ENCODE measurements around the gene CKM.
A peak's percentile ranks its signal among the peaks of the same experiment; 100 is the strongest.
"Not testable (repeated sequence)": the region's sequence is repeated elsewhere in the genome, so short reads cannot be mapped to it uniquely, and the experiment has no call there.

CKM gene

DNA sequence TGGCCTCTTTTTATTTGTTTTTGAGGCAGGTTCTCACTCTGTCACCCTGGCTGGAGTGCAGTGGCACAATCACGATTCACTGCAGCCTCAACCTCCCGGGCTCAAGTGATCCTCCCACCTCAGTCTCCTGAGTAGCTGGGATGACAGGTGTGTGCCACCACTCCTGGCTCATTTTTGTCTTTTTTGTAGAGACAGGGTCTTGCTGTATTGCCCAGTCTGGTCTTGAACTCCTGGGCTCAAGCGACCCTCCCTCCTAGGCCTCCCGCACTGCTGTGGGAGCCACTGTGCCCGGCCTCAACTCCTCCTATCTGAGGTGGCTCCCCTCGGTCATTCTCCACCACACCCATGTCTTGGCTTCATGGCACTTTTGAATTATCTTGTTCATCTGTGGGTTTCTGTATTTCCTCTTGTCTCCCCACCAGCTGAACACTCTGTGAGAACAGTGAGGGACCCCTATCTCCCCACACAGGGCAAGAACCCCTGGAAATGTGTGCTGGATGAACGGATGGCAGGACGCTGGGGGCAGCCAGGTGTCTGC, 7.9 kb downstream of the CKM start:
- no peak for DNase-seq

DNA sequence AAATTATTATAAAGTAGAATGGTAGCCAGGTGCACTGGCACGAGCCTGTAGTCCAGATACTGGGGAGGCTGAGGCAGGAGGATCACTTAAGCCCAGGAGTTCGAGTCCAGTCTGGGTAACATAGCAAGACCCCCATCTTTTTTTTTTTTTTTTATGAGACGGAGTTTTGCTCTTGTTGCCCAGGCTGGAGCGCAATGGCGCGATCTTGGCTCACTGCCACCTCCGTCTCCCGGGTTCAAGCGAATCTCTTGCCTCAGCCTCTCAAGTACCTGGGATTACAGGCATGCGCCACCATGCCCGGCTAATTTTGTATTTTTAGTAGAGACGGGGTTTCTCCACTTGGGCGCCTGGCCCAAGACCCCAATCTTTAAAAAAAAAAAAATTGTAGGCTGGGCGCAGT, 10.4 kb downstream of the CKM start:
- DNase-seq, result not testable (repeated sequence)

DNA sequence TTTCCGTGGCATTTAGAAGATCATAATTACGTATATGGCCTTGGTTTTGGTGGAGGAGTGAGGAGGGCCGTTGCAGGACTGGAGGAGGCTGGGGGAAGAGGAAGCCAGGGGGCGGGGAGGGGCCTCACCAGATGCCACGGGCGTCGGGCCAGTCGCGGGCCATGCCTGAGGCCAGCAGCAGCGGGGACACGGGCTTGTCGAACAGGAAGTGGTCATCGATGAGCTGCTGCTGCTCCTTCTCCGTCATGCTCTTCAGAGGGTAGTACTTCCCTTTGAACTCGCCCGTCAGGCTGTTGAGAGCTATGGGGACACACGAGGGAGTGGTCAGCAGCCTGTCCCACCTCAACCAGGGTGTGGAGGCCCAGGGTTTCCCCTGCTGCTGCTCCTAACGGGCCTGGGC, 11.1 kb downstream of the CKM start:
- no peak for DNase-seq

DNA sequence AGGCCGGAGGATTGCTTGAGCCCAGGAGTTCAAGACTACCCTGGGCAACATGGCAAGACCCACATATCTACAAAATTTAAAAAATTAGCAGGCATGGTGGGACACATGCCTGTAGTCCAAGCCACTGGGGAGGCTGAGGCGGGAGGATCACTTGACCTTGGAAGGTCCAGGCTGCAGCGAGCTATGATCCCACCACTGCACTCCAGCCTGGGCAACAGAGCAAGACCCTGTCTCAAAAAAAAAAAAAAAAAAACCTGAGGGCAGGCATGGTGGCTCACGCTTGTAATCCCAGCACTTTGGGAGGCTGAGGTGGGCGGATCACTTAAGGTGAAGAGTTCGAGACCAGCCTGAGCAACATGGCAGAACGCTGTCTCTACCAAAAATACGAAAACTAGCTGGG, 13.4 kb downstream of the CKM start:
- DNase-seq, result not testable (repeated sequence)

DNA sequence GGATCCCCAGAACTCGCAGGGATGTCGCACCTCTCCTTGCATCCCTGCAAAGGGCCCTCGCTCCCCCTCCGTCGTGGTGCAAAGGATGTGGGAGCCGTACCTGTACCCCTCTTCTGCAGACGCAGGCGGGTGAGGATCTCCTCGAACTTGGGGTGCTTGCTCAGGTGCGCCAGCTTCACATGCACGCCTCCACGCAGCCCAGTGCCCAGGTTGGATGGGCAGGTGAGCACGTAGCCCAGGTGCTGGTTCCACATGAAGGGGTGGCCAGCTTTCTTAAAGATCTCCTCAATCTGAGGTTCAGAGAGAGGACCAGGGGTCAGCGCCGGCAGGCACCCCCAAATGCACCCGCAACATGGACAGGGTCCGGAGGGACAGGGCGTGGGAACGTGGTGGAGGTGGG, 15.3 kb downstream of the CKM start:
- no peak for DNase-seq

DNA sequence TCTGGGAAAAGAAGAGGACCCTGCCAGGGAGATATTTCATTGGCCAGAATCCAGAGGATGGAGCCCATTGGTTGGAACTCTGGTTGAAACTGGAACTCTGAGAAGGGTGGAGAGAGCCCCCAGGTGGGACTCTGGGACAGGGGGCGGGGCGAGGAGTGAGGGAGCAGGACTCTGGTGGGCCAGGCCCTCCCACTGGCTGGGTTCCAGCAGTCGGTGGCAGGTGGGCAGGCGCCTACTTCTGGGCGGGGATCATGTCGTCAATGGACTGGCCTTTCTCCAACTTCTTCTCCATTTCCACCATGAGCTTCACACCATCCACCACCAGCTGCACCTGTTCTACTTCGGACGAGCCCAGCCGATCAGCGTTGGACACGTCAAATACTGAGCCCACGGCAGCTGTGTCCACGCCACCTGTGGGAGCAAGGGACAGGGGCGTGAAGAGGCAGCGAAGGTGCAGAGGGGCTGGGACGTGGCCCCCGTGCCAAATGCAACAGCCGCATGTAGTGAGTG, 16.1 kb downstream of the CKM start:
- no peak for DNase-seq

DNA sequence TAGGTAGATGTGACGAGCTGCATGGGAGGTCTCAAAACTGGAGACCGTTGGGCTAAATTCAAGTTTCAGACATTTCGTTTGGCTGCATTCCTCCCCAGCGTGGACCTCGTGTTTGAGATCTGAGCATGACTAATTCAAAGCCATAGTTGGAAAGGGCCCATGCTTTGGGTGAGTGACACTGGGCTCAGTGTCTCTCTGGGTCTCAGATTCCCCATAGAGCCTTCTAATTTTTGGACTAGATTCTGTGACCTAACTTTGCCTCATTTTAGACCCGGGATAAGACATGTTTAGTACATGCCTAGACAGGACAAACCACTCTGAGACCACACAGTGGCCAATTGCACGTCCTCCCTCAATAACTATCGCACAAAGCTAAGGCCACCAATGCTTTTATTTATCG, 16.6 kb downstream of the CKM start:
- DNase-seq, result no peak

DNA sequence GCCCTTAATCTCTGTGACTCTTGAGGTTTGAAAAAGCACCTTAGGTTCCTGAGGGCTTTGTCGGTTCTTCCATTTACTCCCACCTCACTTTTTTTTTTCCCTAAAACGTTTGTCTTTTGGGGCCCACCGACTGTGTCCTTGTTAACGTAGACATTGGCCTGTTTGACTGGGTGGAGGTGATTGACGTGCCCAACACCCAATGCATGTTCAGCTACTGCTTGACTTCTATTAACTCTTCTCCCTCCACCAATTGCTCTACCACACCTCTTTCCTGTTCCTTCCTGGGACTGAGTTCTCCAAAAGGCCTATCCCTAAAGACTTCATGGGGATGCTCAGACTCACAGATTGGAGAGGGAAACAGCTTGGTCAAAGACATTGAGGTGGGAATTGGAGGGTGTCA, 17.3 kb downstream of the CKM start:
- DNase-seq, result no peak

DNA sequence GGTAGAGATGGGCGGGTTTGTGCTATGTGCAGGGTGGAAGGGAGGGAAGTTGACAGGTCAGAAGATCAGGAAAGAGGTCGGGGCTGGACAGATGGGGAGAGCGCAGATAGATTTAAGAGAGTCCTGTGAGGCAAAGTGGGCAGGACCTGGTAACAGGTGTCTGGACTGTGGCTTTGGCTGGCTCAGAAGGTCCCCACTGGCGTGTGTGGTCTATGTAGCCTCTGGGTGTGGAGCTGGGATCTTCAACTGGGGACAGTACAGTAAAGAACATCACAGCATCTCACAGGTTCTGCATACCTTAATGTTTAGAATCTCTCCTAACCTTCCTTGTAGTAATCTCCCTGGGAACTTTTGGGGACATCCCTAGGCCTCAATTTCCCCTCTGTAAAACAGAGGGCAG, 17.7 kb downstream of the CKM start:
- DNase-seq, result no peak

DNA sequence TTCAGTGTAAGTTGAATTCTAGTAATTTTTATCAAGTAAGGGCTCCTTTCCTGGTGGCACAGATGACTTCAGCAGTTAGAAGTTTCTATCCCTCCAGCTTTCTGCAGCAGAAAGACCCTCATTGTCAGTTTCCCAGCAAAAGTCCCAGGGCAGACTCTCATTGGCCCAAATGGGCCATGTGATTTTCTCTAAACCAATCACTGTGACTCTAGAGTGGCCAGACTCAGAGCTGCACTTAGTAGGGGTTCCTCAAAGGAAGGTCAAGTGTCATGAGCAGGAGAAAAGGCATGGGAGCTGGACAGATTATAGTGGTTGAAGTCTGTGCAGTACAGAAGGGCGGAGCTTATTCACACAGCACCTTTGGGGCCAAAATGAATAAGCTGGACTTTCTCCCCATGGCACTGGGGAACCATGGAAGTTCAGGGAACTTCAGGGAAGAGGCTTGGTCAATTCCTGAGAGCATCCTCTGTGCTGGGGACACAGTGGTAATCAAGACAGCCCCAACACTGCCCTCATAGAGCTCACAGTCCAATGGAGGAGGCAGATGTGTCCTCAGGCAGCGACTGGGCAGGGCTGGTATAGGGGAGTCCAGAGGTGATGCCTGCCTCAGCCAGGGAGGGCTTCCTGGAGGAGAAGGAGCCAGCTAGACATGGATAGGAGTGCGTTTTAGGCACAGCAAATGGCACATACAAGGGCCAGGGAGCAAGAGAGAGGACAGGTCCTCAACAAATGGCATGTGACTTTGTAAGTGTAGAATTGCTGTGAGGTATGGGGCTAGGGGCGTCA, 18.3 kb downstream of the CKM start:
- no peak for DNase-seq

DNA sequence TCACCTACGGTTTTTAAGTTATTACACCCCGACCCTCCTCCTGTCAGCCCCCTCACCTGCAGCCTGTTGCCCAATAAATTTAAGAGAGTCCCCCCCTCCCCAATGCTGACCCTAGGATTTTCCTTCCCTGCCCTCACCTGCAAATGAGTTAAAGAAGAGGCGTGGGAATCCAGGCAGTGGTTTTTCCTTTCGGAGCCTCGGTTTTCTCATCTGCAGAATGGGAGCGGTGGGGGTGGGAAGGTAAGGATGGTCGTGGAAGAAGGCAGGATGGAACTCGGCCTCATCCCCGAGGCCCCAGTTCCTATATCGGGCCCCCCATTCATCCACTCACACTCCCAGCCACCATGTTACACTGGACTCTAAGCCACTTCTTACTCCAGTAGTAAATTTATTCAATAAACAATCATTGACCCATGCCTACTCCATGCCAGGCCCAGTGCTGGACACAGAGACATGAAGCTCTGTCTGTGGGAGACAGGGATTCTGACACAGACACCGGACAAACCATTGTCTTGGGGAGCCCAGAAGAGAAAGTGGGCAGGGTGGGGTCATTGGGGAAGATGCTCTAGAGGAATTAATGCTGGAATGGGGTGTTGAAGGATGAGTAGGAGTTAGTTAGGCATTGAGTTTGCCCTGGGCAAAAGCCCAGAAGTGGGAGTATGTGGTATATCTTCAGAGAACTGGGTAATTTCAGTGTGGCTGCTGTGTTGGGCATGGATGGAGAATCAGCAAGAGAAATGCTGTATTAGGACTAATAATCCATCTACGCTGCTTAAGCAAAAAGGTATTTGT, 19.2 kb downstream of the CKM start:
- no peak for DNase-seq

DNA sequence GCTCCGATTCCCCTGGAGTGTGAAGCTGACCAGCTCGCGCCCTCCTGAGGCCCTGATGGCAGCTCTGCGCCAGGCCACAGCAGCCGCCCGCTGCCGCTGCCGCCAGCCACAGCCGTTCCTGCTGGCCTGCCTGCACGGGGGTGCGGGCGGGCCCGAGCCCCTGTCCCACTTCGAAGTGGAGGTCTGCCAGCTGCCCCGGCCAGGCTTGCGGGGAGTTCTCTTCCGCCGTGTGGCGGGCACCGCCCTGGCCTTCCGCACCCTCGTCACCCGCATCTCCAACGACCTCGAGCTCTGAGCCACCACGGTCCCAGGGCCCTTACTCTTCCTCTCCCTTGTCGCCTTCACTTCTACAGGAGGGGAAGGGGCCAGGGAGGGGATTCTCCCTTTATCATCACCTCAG, 20.3 kb downstream of the CKM start:
- DNase-seq, result no peak

DNA sequence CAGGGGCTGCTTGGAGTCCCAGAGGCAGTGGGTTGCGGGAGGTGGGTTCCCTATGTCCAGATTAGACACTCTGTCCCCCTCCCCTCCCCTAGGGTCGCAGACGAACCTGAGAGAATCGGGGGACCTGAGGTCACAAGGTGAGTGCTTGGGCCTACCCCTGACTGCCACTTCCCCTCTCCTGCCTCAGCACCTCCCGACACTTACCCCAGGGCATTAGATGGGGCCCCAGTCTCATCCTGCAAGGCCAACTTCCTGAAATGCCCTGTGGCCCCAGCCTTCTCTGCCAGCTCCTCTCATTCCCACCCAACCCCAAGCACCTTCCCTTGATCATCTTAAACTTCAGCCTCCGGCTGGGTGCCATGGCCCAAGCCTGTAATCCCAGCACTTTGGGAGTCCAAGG, 23.0 kb downstream of the CKM start:
- DNase-seq, result no peak

DNA sequence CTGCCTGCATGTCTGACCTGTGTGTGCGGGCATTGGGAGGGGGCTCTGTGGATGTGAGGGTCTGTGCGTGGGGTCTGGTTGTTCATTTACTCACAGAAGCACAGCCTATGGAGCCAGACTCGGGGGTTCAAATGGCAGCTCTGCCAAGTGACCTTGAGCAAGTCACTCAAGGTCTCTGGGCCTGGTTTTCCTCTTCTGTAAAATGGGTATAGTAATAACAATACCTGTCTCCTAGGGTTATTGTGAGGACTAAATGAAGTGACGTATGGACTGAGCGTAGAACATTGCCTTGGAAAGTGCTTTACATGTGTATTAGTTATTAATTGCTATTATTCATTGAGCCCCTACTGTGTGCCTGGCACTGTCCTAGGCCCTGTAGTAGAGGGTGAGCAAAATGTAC, 24.4 kb downstream of the CKM start:
- no peak for DNase-seq

DNA sequence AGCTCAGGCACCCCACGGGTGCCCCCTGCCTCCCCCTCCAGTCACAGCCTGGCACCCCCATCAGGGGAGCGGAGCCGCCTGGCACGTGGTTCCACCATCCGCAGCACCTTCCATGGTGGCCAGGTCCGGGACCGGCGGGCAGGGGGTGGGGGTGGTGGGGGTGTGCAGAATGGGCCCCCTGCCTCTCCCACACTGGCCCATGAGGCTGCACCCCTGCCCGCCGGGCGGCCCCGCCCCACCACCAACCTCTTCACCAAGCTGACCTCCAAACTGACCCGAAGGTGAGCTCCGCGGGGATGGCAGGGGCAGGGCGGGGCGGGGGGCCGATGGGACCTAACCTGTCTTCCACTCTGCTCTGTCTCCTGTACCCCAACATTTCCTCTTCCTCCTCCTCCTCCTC, 25.0 kb downstream of the CKM start:
- DNase-seq, result no peak

DNA sequence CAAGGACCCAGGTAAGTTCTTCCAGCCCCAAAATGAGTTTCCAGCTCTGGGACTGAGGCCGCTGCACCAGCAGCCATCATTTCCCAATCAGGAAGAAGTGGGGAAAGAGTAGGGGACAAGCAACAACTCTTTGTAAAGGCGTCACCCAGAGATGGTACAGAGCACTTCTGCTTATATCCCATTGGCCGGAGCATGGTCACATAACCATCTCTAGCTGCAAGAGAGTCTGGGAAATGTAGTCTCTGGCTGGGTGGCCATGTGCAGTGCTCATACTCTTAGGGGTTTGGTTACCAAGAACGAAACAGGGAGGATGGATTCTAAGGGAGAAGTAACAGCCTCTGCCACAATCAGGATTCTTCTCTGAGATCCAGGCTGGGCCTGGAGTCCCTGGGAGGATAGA, 26.3 kb downstream of the CKM start:
- no peak for DNase-seq

DNA sequence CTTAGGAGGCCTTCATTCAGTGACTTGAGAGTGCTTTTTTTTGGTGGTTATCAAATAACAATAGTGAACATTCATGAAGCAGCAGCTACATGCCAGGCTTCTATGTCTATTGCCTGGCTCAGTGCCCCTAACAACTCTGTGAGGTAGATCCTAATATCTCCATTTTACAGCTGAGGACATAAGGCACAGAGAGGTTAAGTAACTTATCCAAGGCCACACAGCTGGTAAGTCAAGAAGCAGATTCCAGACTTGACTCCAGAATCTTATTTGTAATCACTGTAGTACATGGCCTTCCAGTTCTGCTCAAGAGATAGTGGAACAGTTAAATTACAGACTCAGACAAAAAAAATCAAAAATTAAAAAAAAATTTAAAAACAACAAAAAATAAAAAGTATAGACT, 26.8 kb downstream of the CKM start:
- DNase-seq, result no peak

DNA sequence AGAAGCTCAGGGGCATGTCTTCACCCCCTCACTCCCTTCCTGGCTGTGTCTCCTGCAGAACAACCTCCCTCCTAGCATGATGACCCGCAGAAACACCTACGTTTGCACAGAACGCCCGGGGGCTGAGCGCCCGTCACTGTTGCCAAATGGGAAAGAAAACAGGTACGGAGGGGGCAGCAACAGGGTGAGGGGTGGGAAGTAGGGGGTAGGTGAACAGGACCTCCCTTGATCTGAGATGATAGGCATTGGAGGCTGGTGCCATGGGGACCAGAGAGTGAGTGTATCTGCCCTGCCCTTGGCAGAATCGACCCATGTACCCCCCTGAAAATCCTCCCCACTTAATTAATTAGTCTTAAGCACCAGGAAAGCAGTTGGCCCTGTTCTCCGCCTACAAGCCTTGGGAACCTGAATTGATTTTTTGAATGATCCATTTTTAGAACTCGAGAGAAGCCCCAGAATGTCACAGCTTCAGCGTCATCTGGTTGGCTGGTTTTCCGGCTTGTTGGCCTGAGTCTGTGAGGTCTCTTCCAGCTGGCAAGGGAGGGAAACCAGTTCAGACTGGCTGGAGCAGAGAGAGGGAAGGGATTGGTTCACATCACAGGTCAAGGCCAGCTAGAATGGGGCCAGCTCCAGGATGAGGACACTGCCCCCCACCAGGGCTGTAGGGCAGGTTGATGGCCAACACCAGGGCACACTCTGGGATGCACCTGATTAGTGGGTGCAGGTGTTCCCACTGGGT, 28.2 kb downstream of the CKM start:
- DNase-seq, result no peak

DNA sequence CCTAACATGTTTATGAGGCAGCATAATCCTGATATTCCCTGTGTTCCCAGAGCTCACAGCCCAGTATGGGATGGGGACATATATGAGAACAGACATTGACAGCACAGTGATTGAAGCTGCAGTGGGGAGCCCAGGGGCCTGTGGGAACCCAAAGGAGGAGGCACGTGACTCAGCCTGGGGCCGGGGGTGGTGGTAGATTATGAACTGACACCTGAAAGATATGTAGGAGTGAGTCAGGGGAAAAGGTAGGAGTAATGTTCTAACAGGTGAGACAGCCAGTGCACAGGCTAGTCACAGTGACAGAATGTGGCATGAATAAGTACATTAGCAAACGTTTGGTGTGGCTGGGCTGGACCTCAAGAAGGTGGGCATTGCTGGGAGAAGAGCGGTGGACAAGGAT, 29.0 kb downstream of the CKM start:
- peak; percentile 29 to 36 for DNase-seq

DNA sequence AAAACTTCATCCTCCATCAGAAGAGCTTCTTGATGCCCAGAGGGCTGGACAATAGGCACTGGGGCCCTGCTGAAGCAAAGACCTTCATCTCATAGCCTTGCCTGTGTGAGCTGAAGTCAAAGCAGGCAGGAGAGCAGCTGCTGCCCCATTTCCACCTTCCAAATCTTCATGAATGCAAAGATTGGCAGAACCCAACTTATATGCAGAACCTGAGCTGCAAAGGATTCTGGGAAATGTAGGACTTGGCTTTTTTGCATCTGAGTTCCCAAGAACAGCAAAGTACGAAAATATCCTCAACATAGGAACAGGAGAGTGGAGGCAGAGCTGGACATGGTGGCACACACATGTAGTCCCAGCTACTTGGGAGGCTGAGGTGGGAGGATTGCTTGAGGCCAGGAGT, 30.8 kb downstream of the CKM start:
- DNase-seq, result no peak

DNA sequence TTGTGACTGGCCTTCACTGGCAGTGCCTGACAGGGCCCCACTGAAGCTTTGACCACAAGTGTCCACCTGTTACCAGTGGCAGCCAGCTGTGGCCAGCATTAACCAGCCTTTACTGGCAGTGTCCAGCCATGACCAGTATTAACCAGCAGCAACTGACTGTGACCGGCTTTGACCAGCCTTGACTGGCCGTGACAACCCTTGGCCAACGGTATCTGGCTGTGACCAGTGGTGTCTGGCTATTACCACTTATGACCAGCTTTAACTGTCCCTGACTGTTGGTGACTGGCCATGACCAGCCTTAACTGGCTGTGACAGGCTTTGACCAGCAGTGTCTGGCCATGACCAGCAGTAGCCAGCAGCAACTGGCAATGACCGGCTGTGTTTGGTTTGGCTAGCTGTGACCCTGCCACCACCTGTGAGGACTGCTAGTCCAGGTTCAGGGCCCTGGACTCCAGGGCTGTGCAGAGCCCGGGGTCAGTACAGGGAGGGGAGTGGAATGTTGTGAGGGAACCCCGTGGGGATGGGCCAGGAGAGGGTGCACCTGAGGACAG, 32.2 kb downstream of the CKM start:
- no peak for DNase-seq

DNA sequence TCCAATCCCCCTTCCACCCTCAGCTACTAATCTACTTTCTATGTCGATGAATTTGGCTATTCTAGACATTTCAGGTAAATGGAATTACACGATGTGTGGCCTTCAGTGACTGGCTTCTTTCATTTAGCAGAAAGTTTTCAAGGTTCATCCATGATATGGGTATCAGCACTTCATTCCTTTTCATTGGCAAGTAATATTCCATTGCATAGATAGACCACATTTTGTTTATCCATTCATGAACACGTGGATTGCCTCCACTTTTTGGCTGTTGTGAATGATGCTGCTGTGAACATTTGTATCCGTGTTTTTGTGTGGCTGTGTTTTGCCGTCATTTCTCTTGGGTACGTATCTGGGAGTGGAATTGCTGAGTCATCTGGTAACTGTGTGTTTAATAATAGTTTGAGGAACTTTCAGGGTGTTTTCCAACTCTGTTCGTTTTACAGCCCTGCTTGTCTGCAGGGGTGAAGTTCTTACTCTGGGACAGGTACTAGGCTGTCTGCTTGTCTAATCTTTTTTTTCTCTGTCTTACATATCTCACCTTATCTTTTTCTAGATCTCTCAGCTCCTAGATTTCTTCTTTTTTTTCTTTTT, 39.1 kb downstream of the CKM start:
- no peak for DNase-seq
